Stimulated activated CD8-positive, alpha-beta memory T cell treated with anti-CD3 and anti-CD28 coated beads, Interleukin-4, amount 100 ng/mL, for 4 hours (primary cell): ENCODE results near the gene HOXC9.
A peak's percentile ranks its signal among the peaks of the same experiment; 100 is the strongest.

Experiments
- DNase-seq, 2 donors: peaks; one replicate each; pipeline ENCODE4 v3.0.0-alpha.2; 2020; ENCODE audit warnings: low read depth in 2 of 2, low spot score in 1 of 2

HOXC9 gene

DNA sequence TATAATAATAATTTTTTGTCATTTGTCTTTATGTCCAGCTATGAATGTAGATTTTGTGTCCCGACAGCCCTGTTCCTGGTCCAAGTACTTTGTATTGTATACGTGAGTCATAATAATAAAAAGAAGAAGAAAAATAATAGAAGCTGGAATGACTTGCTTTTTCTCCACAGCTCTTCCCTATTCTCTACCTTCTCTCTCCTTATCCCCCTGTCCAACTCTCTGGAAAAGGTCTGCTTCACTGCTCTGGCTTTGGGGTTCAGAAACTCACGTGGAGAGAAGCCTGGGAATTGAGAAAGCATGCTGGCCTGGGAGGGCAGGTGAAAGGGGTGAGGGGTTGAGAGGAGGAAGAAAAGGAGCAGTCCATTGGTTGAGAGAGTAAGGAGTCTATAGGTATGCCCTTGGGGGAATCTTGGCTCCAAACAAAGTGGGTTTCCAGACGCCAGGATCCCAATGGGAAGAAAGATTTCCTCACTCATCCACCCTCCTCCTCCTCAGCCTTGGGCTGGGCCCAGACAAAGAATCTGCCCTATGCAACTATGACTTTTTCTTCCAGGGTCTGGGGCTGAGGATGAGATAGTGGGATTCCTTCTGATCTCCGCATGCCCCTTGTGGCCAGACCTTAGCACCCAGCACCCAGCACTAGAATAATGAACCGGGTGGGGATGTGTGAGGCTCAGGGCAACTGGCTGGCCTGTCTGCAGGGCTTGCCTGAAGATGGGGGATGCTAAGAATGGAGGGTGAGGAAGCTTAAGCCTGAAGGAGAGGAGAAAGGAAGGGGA lies 12.9 kb downstream of the HOXC9 start:
- no peak for DNase-seq

DNA sequence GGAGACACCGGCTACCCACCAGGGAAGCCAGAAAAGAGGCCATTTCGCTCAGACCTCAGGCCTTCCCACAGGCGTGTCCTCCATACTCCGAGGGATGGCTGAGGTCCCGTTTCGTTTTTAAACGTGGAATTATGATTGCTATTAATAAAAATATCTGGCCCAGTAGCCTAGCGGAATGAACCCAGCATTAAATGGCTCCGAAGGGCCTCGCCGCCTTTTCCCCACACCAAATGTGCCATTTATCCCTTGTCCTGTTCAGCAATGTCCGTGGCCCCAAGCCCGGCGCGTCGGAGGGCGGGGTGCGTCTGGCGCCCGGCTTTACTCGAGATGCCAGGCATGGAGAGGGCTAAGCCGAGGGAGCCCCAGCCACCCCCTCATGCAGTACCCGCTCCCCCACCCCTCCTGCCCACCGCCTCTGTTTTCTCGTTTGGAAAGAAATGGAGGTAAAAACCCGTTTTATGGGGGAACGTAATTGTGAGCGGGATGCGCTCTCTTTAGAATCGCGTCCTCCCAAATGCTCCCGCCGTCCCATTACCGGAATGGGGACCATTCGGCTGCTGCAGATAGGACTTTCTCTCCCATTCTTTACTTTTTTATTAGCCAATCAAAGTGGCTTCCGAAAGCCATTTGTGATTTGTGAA lies 14.5 kb downstream of the HOXC9 start:
- DNase-seq = no peak

DNA sequence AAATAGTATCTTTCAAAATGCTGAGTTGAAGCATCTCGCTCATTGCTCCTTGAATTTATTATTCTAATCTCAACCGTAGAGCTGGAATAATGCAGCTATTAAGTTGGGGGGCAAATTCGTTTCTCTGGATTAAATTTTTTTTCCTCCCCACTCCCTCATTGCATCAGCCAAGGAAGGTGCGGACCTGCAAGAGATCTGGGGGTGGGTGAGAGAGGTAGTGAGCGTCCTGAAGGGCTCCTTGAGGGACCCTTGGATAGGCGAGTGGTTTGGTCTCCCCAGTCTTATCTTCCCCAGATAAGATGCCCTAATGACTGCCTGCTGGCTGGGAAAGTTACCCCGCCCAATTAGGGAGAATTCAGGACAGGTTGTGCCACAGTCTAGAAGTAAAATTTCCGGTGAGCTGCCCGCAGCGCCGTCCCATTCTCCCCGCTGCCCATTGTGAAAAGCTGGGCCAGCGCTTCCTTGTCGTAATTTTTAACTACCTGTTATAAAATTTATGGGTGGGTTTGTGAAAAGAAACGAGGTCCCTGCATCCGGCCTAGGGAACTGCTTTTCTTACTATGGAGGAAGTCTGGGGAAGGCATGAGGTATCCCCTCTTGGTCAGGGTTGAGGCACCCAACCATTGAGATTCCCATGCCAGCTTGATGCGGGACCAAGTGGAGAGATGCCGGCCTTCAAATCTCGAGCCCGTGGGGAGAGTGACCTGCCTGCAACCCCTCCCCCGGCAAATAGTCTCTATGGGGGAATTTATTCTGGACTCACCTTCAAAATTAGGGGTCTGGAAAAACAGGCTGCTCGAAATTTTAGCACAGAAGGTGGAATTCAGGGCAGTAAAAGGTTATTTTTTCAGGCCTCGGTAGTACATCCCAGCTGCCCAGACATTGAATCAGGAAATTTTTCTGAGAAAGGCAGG lies 15.3 kb downstream of the HOXC9 start:
- DNase-seq = no peak

DNA sequence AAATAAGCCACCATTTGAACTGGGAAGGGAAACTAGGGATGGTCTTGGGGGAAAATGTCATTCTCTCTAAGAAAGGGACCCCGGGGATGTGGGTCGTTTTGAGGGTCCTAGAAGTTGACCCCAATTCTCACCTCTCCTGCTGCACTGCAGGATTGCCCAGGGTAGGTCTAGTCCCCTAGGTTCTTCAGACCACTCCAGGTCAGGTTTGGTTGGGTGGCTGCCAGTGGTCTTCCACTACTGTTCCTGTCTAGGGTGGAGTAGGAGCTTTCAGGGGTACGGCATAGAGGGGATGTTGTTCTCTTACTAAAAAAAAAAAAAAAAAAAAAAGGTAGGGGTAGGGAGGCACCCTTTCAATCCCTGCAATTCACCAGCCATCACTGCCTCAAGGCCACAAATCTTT lies 16.1 kb downstream of the HOXC9 start:
- no peak for DNase-seq

DNA sequence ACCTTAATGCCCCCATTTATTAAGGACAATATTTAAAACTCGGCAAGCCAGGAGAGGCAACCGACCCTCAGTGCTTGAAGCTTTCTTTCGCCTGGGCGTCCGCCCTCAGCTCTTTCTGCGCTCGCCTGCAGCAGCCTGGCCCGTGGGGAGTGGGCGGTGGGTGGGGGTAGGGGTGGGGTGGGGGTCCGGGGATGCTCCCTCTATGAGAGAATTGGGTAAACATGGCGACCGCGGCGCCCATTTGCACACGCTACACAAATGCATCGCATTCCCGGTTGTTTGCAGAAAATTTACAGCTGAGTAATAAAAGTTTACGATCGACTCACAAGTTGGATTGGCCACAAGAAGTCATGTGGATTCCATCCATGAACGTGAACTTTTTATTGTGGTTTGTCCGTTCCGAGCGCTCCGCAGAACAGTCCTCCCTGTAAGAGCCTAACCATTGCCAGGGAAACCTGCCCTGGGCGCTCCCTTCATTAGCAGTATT lies 16.6 kb downstream of the HOXC9 start:
- DNase-seq = no peak

DNA sequence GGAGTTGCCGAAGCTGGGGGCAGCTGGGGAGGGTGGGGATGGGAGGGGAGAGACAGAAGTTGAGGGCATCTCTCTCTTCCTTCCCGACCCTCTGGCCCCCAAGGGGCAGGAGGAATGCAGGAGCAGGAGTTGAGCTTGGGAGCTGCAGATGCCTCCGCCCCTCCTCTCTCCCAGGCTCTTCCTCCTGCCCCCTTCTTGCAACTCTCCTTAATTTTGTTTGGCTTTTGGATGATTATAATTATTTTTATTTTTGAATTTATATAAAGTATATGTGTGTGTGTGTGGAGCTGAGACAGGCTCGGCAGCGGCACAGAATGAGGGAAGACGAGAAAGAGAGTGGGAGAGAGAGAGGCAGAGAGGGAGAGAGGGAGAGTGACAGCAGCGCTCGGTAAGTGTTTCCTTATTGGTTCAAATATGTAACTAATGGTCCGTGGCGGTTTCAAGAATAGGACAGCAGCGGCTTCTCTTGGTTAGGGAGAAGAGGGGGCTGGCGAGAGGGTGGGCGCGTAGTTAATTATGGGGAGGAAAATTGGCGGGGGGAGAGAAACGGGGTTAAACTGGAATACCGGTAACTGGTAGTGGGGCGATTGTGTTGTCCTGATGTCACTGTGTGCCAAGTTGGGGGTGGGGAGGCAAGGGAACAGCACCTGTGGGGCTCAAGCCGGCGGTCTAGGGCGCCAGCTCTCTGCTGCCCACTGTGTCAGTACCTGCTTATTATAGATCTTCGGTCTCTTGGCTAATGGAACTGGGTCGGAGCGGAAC lies 17.2 kb downstream of the HOXC9 start:
- DNase-seq = no peak

DNA sequence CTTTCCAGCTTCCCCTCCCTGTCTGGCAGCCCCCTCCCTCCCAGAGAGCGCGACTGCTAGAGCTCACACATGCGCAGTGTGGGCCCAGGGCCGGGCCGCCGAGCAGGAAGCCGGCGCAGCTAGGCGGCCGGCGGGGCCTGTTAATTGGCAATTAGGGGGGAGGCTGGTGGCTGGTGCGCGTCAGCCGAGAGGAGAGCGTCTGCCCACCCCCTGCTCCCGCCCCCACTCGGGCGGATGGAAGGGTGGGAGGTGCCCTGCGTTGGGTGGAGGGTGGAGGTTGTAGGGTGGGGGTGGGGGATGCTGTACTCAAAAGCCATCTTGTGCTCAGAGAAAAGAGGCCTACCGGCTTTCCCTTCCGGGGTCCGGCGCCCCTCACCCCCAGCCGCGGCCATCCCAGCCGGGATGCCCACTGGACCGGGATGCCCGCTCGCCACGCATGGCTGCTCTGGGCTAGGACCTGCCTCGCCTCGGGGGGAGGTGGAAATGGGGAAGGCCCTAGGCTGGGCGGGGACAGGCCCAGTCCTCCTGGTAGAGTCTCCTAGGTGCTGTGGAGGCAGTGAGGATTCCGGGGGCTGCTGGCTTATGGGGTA lies 18.0 kb downstream of the HOXC9 start:
- peak; percentile 40 to 59 for DNase-seq

DNA sequence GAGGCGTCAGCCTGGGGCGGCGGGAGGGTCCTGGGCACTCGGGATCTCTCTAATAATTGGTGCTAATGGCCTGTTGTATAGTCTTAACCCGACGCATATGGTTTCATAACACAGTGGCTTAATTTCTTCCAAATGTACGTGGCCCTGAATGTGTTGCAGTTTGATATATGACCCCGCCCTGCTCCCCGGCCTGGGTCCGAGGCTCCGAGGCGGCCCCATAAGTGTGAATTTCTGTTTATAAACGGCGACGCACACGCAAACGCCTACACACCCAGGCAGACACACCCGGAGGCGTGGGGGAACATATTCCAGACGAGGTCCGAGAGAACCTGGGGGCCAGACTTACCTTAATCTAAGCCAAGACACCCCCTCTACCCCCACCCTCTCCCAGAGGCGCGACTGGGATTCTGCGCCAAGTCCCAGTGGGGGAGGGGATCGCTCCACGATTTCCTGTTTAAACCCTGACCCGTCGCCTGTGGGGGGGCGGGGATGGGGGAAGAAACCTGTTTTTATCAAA lies 18.6 kb downstream of the HOXC9 start:
- DNase-seq = no peak

DNA sequence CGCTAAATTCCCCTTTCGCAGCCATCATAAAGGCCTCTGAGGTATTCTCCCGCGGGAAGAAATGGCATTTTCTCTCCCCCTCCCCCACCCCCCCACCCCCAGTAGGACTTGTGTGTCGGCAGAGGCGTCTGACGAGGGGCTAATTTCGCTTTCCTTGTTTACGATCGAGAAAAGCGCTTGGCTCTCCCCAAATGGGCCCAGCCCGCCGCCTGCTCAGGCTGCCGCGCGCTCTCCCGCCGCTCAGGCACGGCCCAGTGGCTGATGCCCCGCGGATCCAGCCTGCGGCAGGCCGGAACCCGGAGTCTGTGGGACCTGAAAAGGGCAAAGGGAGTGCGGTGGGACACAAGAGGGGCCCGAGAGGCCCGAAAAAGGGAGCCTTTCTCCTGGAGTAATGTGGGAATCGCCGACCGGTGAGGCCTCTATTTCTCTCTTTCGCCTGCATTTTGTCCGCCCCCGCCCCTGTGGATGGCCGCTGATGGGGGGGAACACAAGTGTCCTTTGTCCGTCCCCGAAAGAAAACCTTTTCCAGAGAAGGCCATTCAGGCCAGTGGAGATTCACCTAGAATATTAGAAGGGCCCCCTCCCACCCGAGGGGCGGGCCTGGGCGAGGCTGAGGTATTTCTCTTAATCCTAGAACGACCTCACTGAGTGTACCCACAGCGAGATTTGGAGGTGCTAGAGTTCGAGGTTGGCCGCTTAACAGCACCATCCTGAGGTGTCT lies 19.3 kb downstream of the HOXC9 start:
- DNase-seq = no peak

DNA sequence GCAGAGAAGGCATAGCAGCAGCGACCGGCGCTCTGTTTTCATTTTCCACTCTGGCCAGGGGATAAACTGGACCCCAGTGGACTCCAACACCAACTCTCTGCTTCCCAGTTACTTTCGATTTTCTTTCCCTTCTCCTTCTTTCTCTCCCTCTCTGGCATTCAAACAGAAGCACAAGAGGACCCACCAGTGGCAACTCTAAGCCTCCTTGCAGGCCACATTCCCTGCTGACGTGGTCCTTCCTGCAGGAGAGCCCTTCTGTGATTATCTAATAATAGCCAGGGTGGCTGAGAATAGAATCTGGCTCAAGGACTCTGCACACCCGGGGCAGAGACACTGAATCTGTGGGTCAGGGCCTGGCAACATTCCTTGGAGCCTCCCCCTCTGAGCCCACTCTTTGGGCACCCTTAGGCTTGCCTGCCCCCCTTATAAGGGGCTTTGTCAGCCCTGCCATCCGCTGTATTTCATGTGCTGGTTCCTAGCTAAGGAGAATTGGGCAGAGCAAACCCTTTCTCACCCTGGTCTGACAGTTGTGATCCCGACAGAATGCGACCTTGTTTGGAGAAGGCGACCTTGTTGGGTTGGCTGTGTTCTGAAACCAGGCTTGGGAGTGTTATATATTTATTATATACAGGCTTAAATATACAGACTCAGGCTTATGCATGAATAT lies 20.1 kb downstream of the HOXC9 start:
- DNase-seq = no peak

DNA sequence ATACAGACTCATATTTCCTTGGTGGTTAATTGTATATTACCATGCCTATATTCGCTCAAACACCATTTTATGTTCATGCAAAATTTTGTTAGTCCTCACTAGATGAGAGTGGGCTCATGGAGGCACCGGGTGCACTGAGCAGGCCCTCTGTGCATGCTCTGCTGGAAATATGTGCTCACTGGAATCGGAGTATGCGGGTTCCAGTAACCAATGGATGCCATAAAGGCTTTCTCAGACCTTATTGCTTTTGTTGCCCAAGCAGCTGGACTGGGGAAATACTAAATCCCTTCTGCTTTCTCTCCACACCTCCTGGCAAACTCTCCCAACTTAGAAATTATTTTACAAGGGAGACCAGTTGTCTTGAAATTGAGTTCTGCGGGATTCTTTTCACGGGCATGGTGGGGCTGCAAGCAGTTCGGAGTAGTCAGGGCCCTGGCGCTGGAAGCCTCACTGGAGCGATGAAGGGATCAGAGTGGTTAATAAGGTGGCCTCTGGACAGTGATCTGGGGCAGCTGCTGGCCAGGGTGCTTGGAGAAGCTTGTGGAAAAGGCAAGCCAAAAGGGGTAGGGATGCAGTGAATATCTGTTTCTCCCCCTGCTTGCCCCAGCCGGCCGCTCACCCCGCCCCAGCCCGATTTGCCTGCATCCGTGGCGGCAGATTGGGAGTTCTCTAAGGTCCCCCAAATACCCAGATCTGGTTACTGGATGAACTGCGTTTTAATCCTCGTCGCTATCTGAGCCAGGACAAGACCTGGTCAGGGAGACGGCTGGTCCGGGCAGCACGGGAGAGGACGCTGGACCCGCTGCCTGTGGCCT lies 20.8 kb downstream of the HOXC9 start:
- no peak for DNase-seq

DNA sequence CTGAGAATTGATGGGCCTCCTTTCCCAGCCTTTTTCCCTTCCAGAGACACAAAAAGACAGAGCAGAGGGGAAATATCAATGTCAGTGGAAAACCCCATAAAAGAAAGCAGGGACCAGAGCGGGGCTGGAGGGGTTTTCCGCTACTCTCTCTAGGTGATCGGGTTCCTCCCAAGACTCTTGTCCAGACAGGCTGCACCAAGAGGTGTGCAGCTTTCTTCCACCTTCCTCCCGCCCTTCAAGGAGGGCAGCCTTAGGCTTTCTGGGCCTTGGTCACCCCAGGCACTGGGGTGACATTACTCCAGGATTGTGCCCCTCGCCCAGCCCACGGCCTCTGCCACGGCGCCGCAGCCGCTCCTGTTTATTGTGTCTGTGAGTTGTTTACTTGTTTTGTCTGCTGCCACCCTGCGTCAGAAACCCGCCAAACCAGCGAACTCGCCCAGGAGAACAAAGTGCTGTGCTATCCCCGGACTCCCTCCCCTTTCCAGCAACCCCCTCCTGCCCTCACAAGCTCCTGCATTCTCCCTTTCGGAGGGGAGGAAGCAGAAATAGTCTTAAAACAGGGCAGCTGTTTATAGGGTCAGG lies 21.6 kb downstream of the HOXC9 start:
- DNase-seq = no peak

DNA sequence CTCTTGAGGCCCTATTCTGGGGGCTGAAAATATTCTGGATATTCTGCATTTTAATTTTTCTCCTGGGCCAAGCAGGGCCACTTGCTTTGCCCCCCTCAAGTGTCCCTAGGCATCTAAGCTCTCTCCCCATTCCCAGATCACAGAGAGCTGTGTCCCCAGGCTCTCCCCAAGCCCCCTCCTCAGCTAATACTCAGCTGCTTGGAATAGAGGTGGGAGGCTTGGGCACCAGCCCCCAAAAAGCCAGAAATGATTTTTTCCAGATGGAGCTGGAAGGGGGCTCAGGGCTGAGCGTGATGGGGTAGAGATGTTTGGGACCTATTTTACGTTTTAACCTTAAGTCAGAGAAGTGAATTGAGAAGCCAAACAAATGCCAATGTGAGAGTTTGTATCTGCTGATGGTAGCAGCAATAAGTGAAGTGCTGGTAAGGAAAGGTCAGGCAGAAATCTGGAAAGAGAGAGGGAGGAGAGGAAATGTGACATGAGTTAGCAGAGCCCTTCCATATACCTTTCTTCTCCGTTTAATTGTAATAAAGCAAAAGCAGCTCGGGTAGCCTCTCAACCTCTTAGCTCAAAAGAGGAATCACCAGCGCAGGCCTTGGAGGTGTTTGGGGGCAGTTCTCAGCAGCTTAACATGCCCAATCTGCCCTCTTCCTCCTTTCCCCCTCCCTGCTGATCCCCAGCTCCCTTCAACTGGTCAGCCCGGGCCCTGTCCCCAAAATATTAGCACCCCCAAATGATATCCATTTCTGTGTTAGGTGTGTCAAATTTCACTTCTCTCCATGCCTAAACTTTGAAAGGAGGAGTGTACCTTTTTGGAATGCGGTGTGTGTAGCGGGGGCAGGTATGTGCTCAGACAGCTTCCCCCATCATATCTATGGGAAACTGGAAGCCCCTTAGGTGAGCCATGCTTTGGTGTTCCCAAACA lies 23.3 kb downstream of the HOXC9 start:
- no peak for DNase-seq

DNA sequence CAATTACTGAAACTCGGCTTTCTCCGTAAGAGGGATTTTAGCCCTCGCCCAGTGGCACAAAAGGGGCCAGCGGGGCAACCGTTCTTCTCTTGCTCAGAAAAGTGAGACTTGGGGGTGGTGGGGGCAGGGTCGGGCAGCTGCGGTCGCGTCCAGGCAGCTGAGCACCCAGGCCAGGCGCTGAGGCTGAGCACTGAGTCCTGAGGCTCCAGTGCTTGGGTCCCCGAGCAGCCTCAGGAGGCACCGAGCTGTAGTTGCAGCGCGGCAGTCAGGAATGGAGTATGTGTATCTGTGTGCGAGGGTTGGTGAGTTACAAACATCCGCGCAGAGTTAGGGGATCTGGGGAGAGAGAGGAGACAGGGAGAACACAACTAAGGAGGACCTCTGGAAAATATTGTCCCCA lies 24.2 kb downstream of the HOXC9 start:
- no peak for DNase-seq

DNA sequence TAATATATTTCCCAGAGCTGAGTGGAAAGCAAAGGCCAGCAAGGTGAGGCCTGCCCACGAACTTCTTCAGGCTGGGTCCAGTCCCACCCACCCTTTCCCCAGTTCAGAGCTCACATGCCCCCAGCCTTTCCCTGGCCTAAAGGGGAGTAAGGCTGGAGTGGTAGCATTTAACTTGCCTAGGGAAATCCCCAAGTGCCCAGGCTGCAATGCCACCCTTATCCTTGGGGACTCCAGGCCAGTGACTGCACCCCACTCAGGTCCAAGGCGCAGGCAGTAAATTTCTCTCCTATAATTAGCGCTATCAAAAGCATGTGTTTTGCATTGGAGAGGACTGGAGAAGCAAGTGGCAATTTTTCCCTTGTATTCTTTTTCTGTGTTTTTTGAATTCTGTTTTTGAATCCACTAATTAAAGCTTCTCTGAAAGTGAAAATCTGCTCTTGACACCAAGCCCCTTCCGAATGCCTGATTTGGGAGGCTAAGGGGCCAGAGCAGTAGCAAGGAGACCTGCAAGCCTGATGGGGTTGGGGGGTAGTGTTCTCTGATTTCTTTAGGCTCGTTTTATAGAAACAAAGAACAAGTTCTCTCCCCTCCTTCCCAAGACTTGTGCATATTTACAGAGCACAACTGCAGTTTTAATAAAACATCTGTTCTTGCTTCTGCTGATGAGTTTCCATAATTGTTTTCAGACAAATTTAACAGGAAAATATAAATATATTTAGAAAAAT lies 24.8 kb downstream of the HOXC9 start:
- DNase-seq = no peak
